GM12875 (cell line): Measurements from ENCODE around the gene MOSPD3.

Experiments
- H3K4me3 ChIP-seq: one replicate; pipeline ENCODE4 v1.5.1; 2011; ENCODE audit warnings: low read depth, low read length, control low read depth
- TF ChIP-seq, protein P1 (sequence below): IDR thresholded peaks from 2 replicates; pipeline ENCODE4 v1.5.1; 2011; ENCODE audit warnings: low read depth, mild to moderate bottlenecking, control low read depth, inconsistent platforms, low read length, moderate library complexity, borderline replicate concordance; ENCODE audit not compliant: insufficient read depth

The MOSPD3 gene

DNA sequence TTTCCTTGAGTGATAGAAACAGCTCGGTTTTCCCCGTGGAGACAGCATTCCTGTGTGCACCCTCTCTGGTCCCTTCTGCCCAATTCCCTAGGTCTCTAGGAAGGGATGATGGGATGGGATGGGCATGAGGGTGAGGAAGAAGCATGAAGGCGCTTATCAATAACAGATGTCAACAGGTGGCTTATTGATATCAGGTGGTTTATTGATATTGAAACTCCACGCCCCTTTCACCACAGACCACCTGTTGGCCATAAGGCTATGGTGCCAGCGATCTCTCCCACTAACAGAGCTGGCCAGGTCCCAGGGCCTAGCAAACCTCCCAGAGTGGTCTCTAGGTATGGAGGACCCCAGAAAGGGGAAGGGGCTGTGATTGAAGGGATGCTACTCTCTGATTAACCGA, 7.9 kb downstream of the MOSPD3 start:
- H3K4me3 ChIP-seq: no peak overlapping the region
- TF ChIP-seq, protein P1, sequence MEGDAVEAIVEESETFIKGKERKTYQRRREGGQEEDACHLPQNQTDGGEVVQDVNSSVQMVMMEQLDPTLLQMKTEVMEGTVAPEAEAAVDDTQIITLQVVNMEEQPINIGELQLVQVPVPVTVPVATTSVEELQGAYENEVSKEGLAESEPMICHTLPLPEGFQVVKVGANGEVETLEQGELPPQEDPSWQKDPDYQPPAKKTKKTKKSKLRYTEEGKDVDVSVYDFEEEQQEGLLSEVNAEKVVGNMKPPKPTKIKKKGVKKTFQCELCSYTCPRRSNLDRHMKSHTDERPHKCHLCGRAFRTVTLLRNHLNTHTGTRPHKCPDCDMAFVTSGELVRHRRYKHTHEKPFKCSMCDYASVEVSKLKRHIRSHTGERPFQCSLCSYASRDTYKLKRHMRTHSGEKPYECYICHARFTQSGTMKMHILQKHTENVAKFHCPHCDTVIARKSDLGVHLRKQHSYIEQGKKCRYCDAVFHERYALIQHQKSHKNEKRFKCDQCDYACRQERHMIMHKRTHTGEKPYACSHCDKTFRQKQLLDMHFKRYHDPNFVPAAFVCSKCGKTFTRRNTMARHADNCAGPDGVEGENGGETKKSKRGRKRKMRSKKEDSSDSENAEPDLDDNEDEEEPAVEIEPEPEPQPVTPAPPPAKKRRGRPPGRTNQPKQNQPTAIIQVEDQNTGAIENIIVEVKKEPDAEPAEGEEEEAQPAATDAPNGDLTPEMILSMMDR: no peak

DNA sequence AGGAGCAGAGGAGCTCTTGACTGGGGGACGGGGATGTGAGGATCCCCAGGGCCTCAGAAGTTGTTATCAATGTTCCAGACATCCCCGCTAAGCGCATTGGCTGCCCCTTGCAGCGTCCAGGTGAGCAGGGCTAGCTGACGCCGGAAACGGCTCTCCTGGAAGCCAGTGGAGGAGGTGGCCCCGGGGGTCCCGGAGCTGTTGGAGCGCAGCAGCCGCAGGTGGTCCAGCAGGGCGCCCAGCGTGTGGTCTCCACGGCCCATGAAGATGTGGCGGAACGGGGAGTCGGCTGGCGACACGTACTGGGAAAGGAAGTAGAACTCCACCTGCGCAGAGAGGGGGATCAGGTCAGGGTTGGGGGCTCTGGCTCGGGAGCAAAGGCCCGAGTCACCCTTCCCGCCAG, 8.5 kb downstream of the MOSPD3 start:
- TF ChIP-seq, protein P1: no peak
- no peak overlapping the region for H3K4me3 ChIP-seq

DNA sequence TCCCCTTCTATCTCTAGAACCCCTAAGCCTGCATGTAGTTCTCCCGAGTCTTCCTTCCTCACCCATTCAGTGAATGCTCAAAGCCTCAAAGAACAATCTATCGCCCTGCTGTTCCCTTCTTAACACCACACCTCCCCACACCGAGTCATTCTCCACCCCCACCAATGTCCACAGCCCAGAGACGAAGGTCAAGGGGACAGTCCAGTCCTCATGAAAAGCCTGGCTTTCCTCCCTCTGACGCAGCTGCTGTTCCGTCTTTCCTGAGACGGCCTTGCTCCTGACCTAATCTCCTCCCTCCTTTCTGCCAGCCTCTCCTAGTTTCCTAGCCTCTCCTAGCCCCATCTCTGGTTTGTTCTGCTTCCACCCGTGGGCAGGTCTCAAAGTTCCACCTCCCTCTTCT, 9.2 kb downstream of the MOSPD3 start:
- TF ChIP-seq, protein P1: no peak
- H3K4me3 ChIP-seq: no peak overlapping the region

DNA sequence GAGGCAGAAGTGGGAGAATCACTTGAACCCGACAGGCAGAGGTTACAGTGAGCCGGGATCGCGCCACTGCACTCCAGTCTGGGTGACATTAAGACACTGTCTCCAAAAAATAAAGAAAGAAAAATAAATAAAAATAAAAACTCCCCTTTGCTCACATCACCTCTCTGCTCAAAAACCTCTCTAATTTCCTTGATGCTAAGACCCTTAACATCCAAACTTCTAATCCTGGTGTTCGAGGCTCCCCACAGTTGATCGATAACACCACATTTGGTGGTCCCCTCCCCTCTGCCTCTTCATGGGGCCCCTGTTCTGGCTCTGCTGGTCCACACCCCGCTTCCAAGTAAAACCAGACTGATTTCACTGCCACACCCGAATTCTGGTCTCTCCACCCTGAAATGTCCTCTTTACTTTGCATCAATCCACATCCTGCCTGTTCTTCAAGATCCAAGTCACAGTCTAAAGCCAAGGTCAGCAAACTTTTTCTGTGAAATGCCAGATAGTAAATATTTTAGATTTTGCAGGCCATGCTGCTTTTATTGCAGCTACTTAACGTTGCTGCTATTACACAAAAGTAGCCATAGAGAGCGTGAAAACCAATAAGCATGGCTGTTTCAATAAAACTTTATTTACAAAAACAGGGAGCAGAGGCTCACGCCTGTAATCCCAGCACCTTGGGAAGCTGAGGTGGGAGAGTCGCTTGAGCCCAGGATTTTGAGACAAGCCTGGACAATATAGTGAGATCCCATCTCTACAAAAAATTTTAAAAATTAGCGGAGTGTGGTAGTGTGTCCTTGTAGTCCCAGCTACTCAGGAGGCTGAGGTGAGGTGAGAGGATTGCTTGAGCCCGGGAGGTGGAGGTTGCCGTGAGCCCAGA, 11.8 kb downstream of the MOSPD3 start:
- TF ChIP-seq, protein P1: no peak
- no peak overlapping the region for H3K4me3 ChIP-seq

DNA sequence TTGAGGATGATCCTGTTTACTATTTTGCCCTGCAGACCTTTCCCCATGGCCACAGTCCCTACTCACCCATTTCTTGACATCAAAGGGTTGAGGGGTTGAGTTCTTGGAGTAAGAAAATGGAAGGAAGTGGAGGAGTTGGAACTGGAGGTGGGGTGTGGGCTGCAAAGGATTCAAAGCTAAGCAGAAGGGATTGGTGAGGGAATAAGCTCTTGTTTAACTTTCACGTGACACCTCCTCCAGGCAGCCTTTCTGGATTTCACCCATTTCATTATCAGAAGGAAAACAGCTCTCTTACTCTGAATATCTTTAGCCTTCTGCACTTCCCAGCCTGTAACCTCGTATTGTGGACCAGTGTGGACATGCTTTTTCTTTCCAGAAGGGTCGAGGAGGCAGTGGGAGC, 13.7 kb downstream of the MOSPD3 start:
- TF ChIP-seq, protein P1: no peak
- H3K4me3 ChIP-seq: no peak overlapping the region

DNA sequence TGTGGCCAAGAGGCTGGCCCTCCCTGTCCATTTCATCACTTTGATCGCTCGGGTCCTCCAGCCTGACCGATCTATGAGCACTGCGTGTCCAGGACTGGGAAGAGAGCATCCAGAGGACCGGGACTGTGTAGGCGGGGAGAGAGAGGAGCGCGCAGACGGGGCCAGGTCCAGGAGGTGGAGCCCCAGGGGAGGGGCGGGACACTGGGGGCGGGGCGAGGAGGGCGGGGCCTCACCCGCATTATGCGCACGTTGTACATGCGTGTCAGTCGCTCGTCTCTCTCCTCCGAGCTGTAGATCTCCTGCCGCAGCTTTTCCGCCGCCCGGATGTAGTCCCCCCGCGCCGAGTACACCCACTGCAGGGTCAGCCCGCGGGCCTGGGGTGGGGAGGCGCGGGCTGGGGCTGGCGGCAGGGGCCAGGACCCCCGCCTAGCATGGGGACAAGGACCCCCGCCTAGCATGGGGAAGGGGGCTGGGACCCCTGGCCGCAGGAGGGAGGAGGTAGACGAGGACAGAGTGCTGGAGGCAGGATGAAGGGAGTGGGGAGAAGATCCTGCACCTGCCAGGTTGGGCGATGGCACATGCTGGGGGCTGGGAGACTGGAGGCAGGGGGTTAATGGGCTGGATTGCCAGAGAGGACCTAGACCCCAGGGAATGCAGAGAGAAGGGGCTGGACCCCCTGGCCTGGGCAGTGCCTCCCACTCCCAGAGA, 14.3 kb downstream of the MOSPD3 start:
- H3K4me3 ChIP-seq: peak overlapping the region; percentile 29
- TF ChIP-seq, protein P1: no peak

DNA sequence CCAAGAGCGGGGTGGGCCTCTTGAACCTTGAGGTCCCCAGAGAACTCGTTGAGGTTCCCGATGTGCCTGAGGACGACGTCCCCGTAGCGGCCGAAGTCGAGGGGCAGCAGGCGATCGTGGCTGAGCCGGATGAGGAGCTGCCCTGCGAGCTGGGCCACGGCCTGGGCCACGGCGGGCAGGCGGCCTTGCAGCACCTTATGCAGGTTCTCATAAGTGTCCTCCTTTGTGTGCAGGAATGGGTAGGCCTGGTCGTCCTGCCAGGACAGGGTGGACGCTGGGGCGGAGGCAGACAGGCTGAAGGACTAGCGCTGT, 14.9 kb downstream of the MOSPD3 start:
- TF ChIP-seq, protein P1: no peak
- H3K4me3 ChIP-seq: no peak overlapping the region
